HG02870 (cell line): Measurements from ENCODE around the gene SAXO1.

Experiments
- ATAC-seq: cut with Tn5 transposase; IDR thresholded peaks from one replicate; pipeline ENCODE4 v1.9.1; 2021; ENCODE audit warnings: mild to moderate bottlenecking, moderate library complexity; ENCODE audit not compliant: unreplicated experiment

The SAXO1 gene

GRCh38 chr9:18920141-18921084 is 112.6 kb downstream of the SAXO1 start:
- ATAC-seq: no peak

GRCh38 chr9:18911714-18912342 is 121.2 kb downstream of the SAXO1 start:
- no peak for ATAC-seq

GRCh38 chr9:18910916-18911315 is 122.1 kb downstream of the SAXO1 start:
- ATAC-seq: no peak

GRCh38 chr9:18910435-18910834 is 122.6 kb downstream of the SAXO1 start:
- no peak for ATAC-seq

GRCh38 chr9:18909140-18910018 is 123.6 kb downstream of the SAXO1 start:
- ATAC-seq: no peak

GRCh38 chr9:18907927-18908625 is 124.9 kb downstream of the SAXO1 start:
- ATAC-seq: no peak

- no peak for ATAC-seq
Observed at GRCh38 chr9:18906656-18907395, 126.2 kb downstream of the SAXO1 start.

- no peak for ATAC-seq
Observed at GRCh38 chr9:18905883-18906629, 127.0 kb downstream of the SAXO1 start.

- ATAC-seq: no peak
Observed at GRCh38 chr9:18905028-18905882, 127.8 kb downstream of the SAXO1 start.

- no peak for ATAC-seq
Observed at GRCh38 chr9:18903450-18903849, 129.6 kb downstream of the SAXO1 start.

GRCh38 chr9:18896531-18897179 is 136.4 kb downstream of the SAXO1 start:
- ATAC-seq: no peak

- no peak for ATAC-seq
Observed at GRCh38 chr9:18896004-18896403, 137.0 kb downstream of the SAXO1 start.

- ATAC-seq: no peak
Observed at GRCh38 chr9:18893491-18893890, 139.5 kb downstream of the SAXO1 start.

GRCh38 chr9:18893046-18893445 is 140.0 kb downstream of the SAXO1 start:
- ATAC-seq: no peak

- no peak for ATAC-seq
Observed at GRCh38 chr9:18891946-18892670, 140.9 kb downstream of the SAXO1 start.

- ATAC-seq: no peak
Observed at GRCh38 chr9:18890372-18890771, 142.6 kb downstream of the SAXO1 start.

- ATAC-seq: no peak
Observed at GRCh38 chr9:18889550-18889949, 143.5 kb downstream of the SAXO1 start.
